ENCODE results near the gene SMIM9.
"Not testable (repeated sequence)": the region's sequence is repeated elsewhere in the genome, so short reads cannot be mapped to it uniquely, and the experiment has no call there.

The SMIM9 gene

GRCh38 chrX:154834562-154834961 lies at the start of gene SMIM9:
TSS of gene SMIM9 (minus strand) at chrX:154834662. CDS start at chrX:154830856, 3,806 bp downstream.
- Histone ChIP-seq H3K4me1 (ENCODE audit: low read length) (peaks cover 1% of the 10 kb centered on the region), H4K20me1 (ENCODE audit: insufficient read depth, low read length) (no peaks in the 10 kb centered on the region), H3K4me3 (ENCODE audit: low read length) (no peak within 1 kb of the TSS), H3K36me3 (replicated peaks; ENCODE audit: low read depth, low read length) (no peaks in the 10 kb centered on the region), H3K9ac (ENCODE audit: low read length) (no peak within 1 kb of the TSS), H3K27ac (ENCODE audit: low read length) (no peak within 1 kb of the TSS), H3K27me3 (ENCODE audit: low read depth, low read length) (no peaks in the 10 kb centered on the region), H3K79me2 (ENCODE audit: low read length) (no peaks in the 10 kb centered on the region), H2AFZ (ENCODE audit: low read depth, low read length) (no peak within 1 kb of the TSS), H3K4me2 (ENCODE audit: low read length) (no peak within 1 kb of the TSS), H3K9me3 (ENCODE audit: insufficient read depth, low read length) (no peaks in the 10 kb centered on the region)
- TF ChIP-seq EZH2phosphoT487 (IDR thresholded peaks at IDR 0.05; ENCODE audit: low read depth) (no peak), CTCF (IDR thresholded peaks at IDR 0.05; ENCODE audit: low read depth, low read length) (no peak)

DNA sequence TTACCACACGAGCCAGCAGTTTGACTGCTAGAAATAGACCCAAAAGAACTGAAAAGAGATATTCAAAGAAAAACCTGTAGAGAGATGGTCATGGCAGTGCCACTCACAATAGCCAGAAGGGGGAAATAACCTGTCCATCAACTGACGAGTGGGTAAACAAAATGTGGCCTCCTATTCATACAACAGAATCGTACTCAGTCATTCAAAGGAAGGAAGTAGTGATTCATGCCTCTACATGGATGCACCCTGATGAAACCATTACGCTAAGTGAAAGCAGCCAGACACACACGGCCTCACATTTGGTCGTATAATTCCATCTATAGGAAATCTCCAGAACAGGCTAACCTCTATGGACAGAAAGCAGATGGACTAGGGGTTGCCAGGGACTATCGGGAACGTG lies 49.6 kb upstream of the SMIM9 start:
- not testable (repeated sequence) for H3K4me2 ChIP-seq (ENCODE audit: low read length); H3K27me3 ChIP-seq (ENCODE audit: low read depth, low read length); H3K36me3 ChIP-seq (replicated peaks; ENCODE audit: low read depth, low read length); H3K4me3 ChIP-seq (ENCODE audit: low read length); H3K79me2 ChIP-seq (ENCODE audit: low read length); H3K9ac ChIP-seq (ENCODE audit: low read length); H2AFZ ChIP-seq (ENCODE audit: low read depth, low read length); H3K4me1 ChIP-seq (ENCODE audit: low read length); H4K20me1 ChIP-seq (ENCODE audit: insufficient read depth, low read length); H3K27ac ChIP-seq (ENCODE audit: low read length); H3K9me3 ChIP-seq (ENCODE audit: insufficient read depth, low read length)

- Histone ChIP-seq H3K9me3 (ENCODE audit: insufficient read depth, low read length) (no peaks in the 10 kb centered on the region), H3K4me1 (ENCODE audit: low read length) (no peaks in the 10 kb centered on the region), H3K9ac (ENCODE audit: low read length) (no peak overlapping the region), H3K27me3 (ENCODE audit: low read depth, low read length) (no peaks in the 10 kb centered on the region), H3K4me3 (ENCODE audit: low read length) (no peak overlapping the region), H3K36me3 (replicated peaks; ENCODE audit: low read depth, low read length) (no peaks in the 10 kb centered on the region), H3K27ac (ENCODE audit: low read length) (no peak overlapping the region), H4K20me1 (ENCODE audit: insufficient read depth, low read length) (no peaks in the 10 kb centered on the region), H3K79me2 (ENCODE audit: low read length) (no peaks in the 10 kb centered on the region), H3K4me2 (ENCODE audit: low read length) (no peak overlapping the region), H2AFZ (ENCODE audit: low read depth, low read length) (no peak overlapping the region)
- TF ChIP-seq EZH2phosphoT487 (IDR thresholded peaks at IDR 0.05; ENCODE audit: low read depth): no peak
- no peak for TF ChIP-seq CTCF (IDR thresholded peaks at IDR 0.05; ENCODE audit: low read depth, low read length)
Observed at GRCh38 chrX:154873329-154873728, 38.9 kb upstream of the SMIM9 start.

- H3K27me3 ChIP-seq (ENCODE audit: low read depth, low read length); H2AFZ ChIP-seq (ENCODE audit: low read depth, low read length); H3K4me1 ChIP-seq (ENCODE audit: low read length); H3K9me3 ChIP-seq (ENCODE audit: insufficient read depth, low read length); H3K9ac ChIP-seq (ENCODE audit: low read length); H4K20me1 ChIP-seq (ENCODE audit: insufficient read depth, low read length); H3K4me3 ChIP-seq (ENCODE audit: low read length); H3K79me2 ChIP-seq (ENCODE audit: low read length); H3K4me2 ChIP-seq (ENCODE audit: low read length); H3K27ac ChIP-seq (ENCODE audit: low read length); H3K36me3 ChIP-seq (replicated peaks; ENCODE audit: low read depth, low read length): not testable (repeated sequence)
Observed at GRCh38 chrX:154868522-154868921, 34.1 kb upstream of the SMIM9 start.

DNA sequence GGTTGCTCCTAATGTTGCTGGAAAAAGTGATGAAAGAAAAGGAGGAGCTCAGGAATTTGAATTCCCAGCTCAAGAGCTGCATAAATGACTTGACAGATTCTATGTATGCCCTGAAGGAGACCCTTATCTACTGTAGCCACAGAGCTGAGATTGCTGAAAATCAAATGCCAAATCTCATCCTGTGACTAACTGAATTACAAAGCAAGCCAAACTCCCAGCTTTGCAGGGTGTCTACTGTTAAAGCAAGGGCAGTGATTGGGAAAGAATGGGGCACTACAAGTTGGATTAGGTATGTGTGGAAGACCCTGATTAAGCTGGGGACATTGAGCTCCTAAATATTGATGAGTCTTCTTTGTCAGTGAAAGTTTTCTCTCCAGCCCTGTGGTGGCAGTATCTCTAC lies 20.8 kb upstream of the SMIM9 start:
- Histone ChIP-seq H3K27ac (ENCODE audit: low read length) (no peak overlapping the region), H3K4me1 (ENCODE audit: low read length) (no peaks in the 10 kb centered on the region), H3K9ac (ENCODE audit: low read length) (no peak overlapping the region), H3K9me3 (ENCODE audit: insufficient read depth, low read length) (no peaks in the 10 kb centered on the region), H3K4me2 (ENCODE audit: low read length) (no peak overlapping the region), H2AFZ (ENCODE audit: low read depth, low read length) (no peak overlapping the region), H3K79me2 (ENCODE audit: low read length) (no peaks in the 10 kb centered on the region), H4K20me1 (ENCODE audit: insufficient read depth, low read length) (no peaks in the 10 kb centered on the region), H3K27me3 (ENCODE audit: low read depth, low read length) (no peaks in the 10 kb centered on the region), H3K4me3 (ENCODE audit: low read length) (no peak overlapping the region), H3K36me3 (replicated peaks; ENCODE audit: low read depth, low read length) (no peaks in the 10 kb centered on the region)
- TF ChIP-seq EZH2phosphoT487 (IDR thresholded peaks at IDR 0.05; ENCODE audit: low read depth) (no peak), CTCF (IDR thresholded peaks at IDR 0.05; ENCODE audit: low read depth, low read length) (no peak)
